Mucosa of descending colon (tissue), 3 donors: ENCODE measurements around the gene SNED1. TPM values are rescaled to one million over a fixed set of nuclear protein-coding genes. Genes with fewer than 3 reads are reported as not detected.
A peak's percentile ranks its signal among the peaks of the same experiment; 100 is the strongest.

Experiments used
- ATAC-seq: fragments of 200-7000 bp; cut with Tn5 transposase; one replicate; pipeline ENCODE4 v1.9.1; 2020; ENCODE audit warnings: mild to moderate bottlenecking, moderate library complexity
- DNase-seq, 3 donors: peaks; one replicate each; pipeline ENCODE4 v3.0.0-alpha.2; 2020
- H3K36me3 ChIP-seq: fragments of 200-600 bp; one replicate; pipeline ENCODE4 v1.8.0; 2021; ENCODE audit warnings: low read depth, mild to moderate bottlenecking
- H3K4me1 ChIP-seq: fragments of 200-600 bp; one replicate; pipeline ENCODE4 v1.8.0; 2021; ENCODE audit warnings: low read depth, mild to moderate bottlenecking
- H3K4me3 ChIP-seq: fragments of 200-600 bp; one replicate; pipeline ENCODE4 v1.8.0; 2021; ENCODE audit warnings: mild to moderate bottlenecking
- H3K9me3 ChIP-seq: fragments of 200-600 bp; one replicate; pipeline ENCODE4 v1.8.0; 2021; ENCODE audit warnings: mild to moderate bottlenecking
- CTCF ChIP-seq: fragments of 200-600 bp; IDR thresholded peaks from one replicate; pipeline ENCODE4 v1.8.0; 2022; ENCODE audit warnings: antibody characterized with exemption, mild to moderate bottlenecking
- intact Hi-C, 2 donors: fragments of 100-400 bp; cut with DNase I in 1 of 2; cut with micrococcal nuclease in 1 of 2; formaldehyde crosslinking; loops; one replicate each; pipeline versions ENCODE4 v1.11.0 to v1.11.1; 2022; cut with DNase I, micrococcal nuclease
- total RNA-seq, 3 donors: library from RNA; stranded (reverse); fragmentation: NEBNext Ultra II Directional in 2 of 3; extraction: Animal tissue kit (Norgen Biotek cat#: 25700) in 2 of 3; gene quantifications; one replicate each; pipeline versions ENCODE4 v1.2.1 to v1.2.4, GENCODE V29; 2021 to 2023
- donor health status: DM: no; HTN: no; CAD: no; lungs with moderate emphysema.
- donor health status: DM: no; HTN: no; CAD: no.
- donor health status: DM: no; HTN: yes; CAD: no.

Gene SNED1
- total RNA-seq, 3 donors from 2014 or later, result 7.0 to 16.3 (median 14.1) TPM

DNA sequence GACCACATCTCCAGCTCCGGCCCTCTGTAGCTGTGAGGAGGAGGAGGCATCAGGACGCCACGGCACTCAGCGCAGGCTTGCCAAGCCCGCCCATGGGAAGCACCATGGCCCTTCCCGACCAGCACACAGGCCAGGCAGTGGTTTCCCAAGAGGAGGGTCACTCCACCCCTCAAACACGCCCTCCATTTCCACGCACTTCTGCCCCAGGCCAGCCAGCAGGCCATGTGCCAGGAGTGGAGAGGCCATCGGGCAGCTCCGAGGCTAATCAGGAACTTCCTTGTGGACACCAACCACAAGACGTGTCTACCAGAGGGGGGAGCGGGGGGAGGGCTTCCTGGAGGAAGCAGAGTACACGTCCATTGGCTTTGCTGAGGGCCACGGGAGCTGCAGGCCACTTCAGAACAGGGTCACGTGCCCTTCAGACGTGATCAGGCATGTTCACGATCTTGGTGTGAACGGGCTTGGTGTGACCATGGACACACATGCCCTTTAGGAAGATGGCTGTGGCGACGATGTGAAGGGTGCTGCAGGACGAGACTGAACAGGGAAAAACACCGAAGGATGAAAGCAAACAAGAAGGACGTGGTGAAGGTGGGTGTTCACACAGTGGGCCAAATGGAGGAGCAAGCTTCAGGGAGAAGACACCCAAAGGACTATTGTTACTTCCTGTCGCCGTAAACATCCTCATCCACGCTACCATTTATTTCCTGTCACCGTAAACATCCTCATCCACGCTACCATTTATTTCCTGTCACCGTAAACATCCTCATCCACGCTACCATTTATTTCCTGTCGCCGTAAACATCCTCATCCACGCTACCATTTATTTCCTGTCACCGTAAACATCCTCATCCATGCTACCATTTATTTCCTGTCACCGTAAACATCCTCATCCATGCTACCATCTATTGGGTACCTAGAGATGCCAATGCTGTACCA is 110.1 kb downstream of the SNED1 start:
- DNase-seq (no peak), ATAC-seq (peak; percentile 19)
- no peak overlapping the region for H3K4me3 ChIP-seq
- peaks cover under 1% of the 10 kb centered on the region for H3K4me1 ChIP-seq
- H3K9me3 ChIP-seq, result no peaks in the 10 kb centered on the region
- no peaks in the 10 kb centered on the region for H3K36me3 ChIP-seq
- TF ChIP-seq CTCF, result no peak
- intact Hi-C loops, result no loop called here

- intact Hi-C loops, result no loop called here
- no peak for TF ChIP-seq CTCF
- peak; percentile 37 for ATAC-seq
Observed at GRCh38 chr2:241109210-241110088, 111.0 kb downstream of the SNED1 start.

DNA sequence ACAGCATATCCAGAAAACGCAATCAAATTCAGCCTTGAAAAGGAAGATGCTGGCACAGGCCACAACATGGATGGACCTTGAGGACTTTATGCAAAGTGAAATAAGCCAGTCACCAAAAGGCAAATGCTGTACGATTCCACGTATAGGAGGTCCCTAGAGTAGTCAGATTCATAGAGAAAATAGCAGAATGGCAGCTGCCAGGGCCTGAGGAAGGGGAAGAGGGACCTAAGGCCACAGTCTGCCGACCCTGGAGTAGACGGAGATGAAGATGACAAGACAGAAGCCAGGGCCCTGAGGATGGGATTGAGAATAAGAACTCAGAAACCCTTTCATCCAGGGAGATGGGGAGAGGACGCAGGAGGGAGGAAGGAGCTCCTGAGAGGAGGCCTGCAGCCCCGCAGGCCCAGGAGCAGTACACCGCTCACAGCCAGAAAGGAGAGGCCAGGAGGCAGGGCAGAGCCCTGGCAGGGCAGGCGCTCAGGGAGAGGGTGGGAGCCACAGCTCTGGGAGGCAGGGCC is 111.7 kb downstream of the SNED1 start:
- TF ChIP-seq CTCF, result no peak
- ATAC-seq (no peak), DNase-seq (no peak)
- intact Hi-C loops, result no loop called here
- no peaks in the 10 kb centered on the region for H3K9me3 ChIP-seq
- H3K4me1 ChIP-seq, result no peaks in the 10 kb centered on the region
- H3K4me3 ChIP-seq, result no peak overlapping the region
- H3K36me3 ChIP-seq, result no peaks in the 10 kb centered on the region

More at GRCh38 chr2:241109210-241110088, 111.0 kb downstream of the SNED1 start:
- Histone ChIP-seq H3K9me3 (no peaks in the 10 kb centered on the region), H3K36me3 (no peaks in the 10 kb centered on the region), H3K4me1 (no peaks in the 10 kb centered on the region), H3K4me3 (no peak overlapping the region)
- peak in 1 of 3 donors; percentile 70 for DNase-seq

- DNase-seq (peak in 1 of 3 donors; percentile 65), ATAC-seq (peak; percentile 48)
- Histone ChIP-seq H3K9me3 (no peaks in the 10 kb centered on the region), H3K36me3 (no peaks in the 10 kb centered on the region), H3K4me1 (no peaks in the 10 kb centered on the region), H3K4me3 (no peak overlapping the region)
- TF ChIP-seq CTCF, result no peak
- intact Hi-C loops, result no loop called here
Observed at GRCh38 chr2:241110607-241111439, 112.4 kb downstream of the SNED1 start.

- H3K4me1 ChIP-seq, result no peaks in the 10 kb centered on the region
- ATAC-seq (peak; percentile 48), DNase-seq (no peak)
- no peaks in the 10 kb centered on the region for H3K9me3 ChIP-seq
- no peak overlapping the region for H3K4me3 ChIP-seq
- no peaks in the 10 kb centered on the region for H3K36me3 ChIP-seq
- no peak for TF ChIP-seq CTCF
- intact Hi-C loops, result no loop called here
Observed at GRCh38 chr2:241111440-241111805, 113.0 kb downstream of the SNED1 start.
